PC-9 (cell line): Measurements from ENCODE around the gene ANKRD2. TPM values are rescaled to one million over a fixed set of nuclear protein-coding genes. Genes with fewer than 3 reads are reported as not detected.

Experiments
- BruUV-seq: library from RNA; stranded (reverse); fragments of 400-500 nt; replicated peaks from 2 replicates; lab custom pipeline; 2021; lab: Mats Ljungman, UMichigan
- CTCF ChIA-PET: fragments of 300-600 bp; sonication (Branson Sonifier 250); formaldehyde crosslinking; loops from one replicate; lab custom pipeline; 2022; ENCODE audit warnings: antibody characterized with exemption; lab: Charles Lee
- POLR2A ChIA-PET: fragments of 300-600 bp; sonication (Branson Sonifier 250); formaldehyde crosslinking; loops from one replicate; lab custom pipeline; 2022; ENCODE audit warnings: antibody characterized with exemption; ENCODE audit not compliant: unreplicated experiment; lab: Charles Lee
- DNase-seq, 2 experiments: peaks; one replicate each; pipeline versions ENCODE4 v3.0.0 to v3.0.0-alpha.2; 2015 to 2022; ENCODE audit warnings: mixed read lengths in 1 of 2
- H2AFZ ChIP-seq: fragments of 200-600 bp; sonication (generic); 2 replicates; pipeline ENCODE4 v1.8.1; 2017; ENCODE audit warnings: antibody characterized with exemption
- H3F3A ChIP-seq: fragments of 200-600 bp; sonication (generic); 2 replicates; pipeline ENCODE4 v1.8.1; 2017; ENCODE audit warnings: antibody characterized with exemption, mild to moderate bottlenecking, low read depth; ENCODE audit not compliant: insufficient read depth
- H3K27ac ChIP-seq: fragments of 200-600 bp; sonication (generic); 2 replicates; pipeline ENCODE4 v1.6.1; 2016; ENCODE audit warnings: mixed run types
- H3K27me3 ChIP-seq: fragments of 200-600 bp; sonication (generic); 2 replicates; pipeline ENCODE4 v1.6.1; 2016; ENCODE audit warnings: low read depth, mixed run types; ENCODE audit not compliant: insufficient read depth
- H3K36me3 ChIP-seq: fragments of 200-600 bp; sonication (generic); 2 replicates; pipeline ENCODE4 v1.6.1; 2016; ENCODE audit warnings: low read depth, mixed run types
- H3K4me1 ChIP-seq: fragments of 200-600 bp; sonication (generic); replicated peaks from 2 replicates; pipeline ENCODE4 v1.6.1; 2016; ENCODE audit warnings: mixed run types; ENCODE audit not compliant: insufficient read depth
- H3K4me2 ChIP-seq: fragments of 200-600 bp; sonication (generic); 2 replicates; pipeline ENCODE4 v1.6.1; 2017; ENCODE audit warnings: mixed run types
- H3K4me3 ChIP-seq: fragments of 200-600 bp; sonication (generic); 2 replicates; pipeline ENCODE4 v1.6.1; 2016; ENCODE audit warnings: mixed run types
- H3K79me2 ChIP-seq: fragments of 200-600 bp; sonication (generic); 2 replicates; pipeline ENCODE4 v1.6.1; 2017; ENCODE audit warnings: low read depth, mixed run types
- H3K9me2 ChIP-seq: fragments of 200-600 bp; sonication (generic); 2 replicates; pipeline ENCODE4 v1.8.1; 2017; ENCODE audit warnings: mild to moderate bottlenecking; ENCODE audit not compliant: insufficient read depth
- H3K9me3 ChIP-seq: fragments of 200-600 bp; sonication (generic); 2 replicates; pipeline ENCODE4 v1.8.1; 2016; ENCODE audit warnings: low read depth; ENCODE audit not compliant: insufficient read depth
- H4K20me1 ChIP-seq: fragments of 200-600 bp; sonication (generic); 2 replicates; pipeline ENCODE4 v1.8.1; 2017; ENCODE audit not compliant: insufficient read depth
- EZH2 ChIP-seq: fragments of 200-600 bp; sonication (generic); IDR thresholded peaks from 2 replicates; pipeline ENCODE4 v1.8.0; 2017; ENCODE audit warnings: antibody characterized with exemption, low read depth
- intact Hi-C: fragments of 100-400 bp; cut with micrococcal nuclease; formaldehyde crosslinking; loops from one replicate; pipeline ENCODE4 v1.10.0; 2022; ENCODE audit not compliant: unreplicated experiment
- total RNA-seq: library from RNA; stranded (reverse); gene quantifications from 2 replicates; pipeline ENCODE4 v1.2.3, GENCODE V29; 2021
- TF ChIP-seq, protein P1 (sequence below): fragments of 200-600 bp; sonication (generic); conservative IDR thresholded peaks from 2 replicates; pipeline ENCODE4 v1.6.1; 2017; ENCODE audit warnings: mixed run types, antibody characterized with exemption, mild to moderate bottlenecking, moderate library complexity

ANKRD2 gene
- total RNA-seq, 1 experiment from 2014 or later, result 8.4 TPM

DNA sequence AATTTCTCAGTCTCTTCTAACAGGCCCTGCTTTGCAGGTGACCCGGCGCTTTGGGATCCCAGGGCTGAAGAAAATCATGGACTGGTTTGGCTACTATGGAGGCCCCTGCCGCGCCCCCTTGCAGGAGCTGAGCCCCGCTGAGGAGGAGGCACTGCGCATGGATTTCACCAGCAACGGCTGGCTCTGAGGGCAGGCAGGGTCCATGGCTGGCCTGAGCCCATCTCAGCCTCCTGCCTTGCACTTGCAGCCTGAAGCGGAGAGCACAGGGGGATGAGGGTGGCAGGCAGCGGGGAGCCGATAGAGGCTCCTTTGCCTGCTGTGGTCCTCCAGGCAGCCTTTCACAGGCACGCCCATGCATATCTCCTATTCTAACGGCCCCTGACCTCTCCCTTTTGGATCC is 38.9 kb downstream of the ANKRD2 start:
- TF ChIP-seq, protein P1, sequence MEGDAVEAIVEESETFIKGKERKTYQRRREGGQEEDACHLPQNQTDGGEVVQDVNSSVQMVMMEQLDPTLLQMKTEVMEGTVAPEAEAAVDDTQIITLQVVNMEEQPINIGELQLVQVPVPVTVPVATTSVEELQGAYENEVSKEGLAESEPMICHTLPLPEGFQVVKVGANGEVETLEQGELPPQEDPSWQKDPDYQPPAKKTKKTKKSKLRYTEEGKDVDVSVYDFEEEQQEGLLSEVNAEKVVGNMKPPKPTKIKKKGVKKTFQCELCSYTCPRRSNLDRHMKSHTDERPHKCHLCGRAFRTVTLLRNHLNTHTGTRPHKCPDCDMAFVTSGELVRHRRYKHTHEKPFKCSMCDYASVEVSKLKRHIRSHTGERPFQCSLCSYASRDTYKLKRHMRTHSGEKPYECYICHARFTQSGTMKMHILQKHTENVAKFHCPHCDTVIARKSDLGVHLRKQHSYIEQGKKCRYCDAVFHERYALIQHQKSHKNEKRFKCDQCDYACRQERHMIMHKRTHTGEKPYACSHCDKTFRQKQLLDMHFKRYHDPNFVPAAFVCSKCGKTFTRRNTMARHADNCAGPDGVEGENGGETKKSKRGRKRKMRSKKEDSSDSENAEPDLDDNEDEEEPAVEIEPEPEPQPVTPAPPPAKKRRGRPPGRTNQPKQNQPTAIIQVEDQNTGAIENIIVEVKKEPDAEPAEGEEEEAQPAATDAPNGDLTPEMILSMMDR, result no peak
- no peak for TF ChIP-seq EZH2
- Histone ChIP-seq H2AFZ (no peak overlapping the region), H3K9me3 (no peaks in the 10 kb centered on the region), H3K4me2 (no peak overlapping the region), H4K20me1 (no peaks in the 10 kb centered on the region), H3K27ac (no peak overlapping the region), H3F3A (no peaks in the 10 kb centered on the region), H3K36me3 (no peaks in the 10 kb centered on the region), H3K27me3 (no peaks in the 10 kb centered on the region), H3K4me1 (no peaks in the 10 kb centered on the region), H3K9me2 (no peaks in the 10 kb centered on the region), H3K4me3 (no peak overlapping the region), H3K79me2 (no peaks in the 10 kb centered on the region)
- CTCF ChIA-PET, result no interaction called here
- BruUV-seq, result no TSS peak
- DNase-seq, result no peak
- POLR2A ChIA-PET, result no interaction called here
- intact Hi-C loops, result loop anchor here (10.0 kb wide), 1 partner anchor 57 kb away; no protein-coding TSS in a partner anchor

- Histone ChIP-seq H3K27me3 (no peaks in the 10 kb centered on the region), H3K79me2 (no peaks in the 10 kb centered on the region), H4K20me1 (no peaks in the 10 kb centered on the region), H3K4me1 (no peaks in the 10 kb centered on the region), H3K4me2 (no peak overlapping the region), H3K9me2 (no peaks in the 10 kb centered on the region), H3K36me3 (no peaks in the 10 kb centered on the region), H3K4me3 (no peak overlapping the region), H3K27ac (no peak overlapping the region), H3F3A (no peaks in the 10 kb centered on the region), H3K9me3 (no peaks in the 10 kb centered on the region), H2AFZ (no peak overlapping the region)
- no peak for TF ChIP-seq EZH2
- TF ChIP-seq, protein P1, result peak; percentile 67
- ChIA-PET POLR2A (no interaction called here), CTCF (interaction anchor here (0.6 to 1.6 kb wide), 4 partner anchors 16 to 40 kb away, joined by 3 to 5 read pairs (median 4); partner anchors contain the start of gene ANKRD2)
- BruUV-seq, result no TSS peak
- intact Hi-C loops, result loop anchor here (1.0 to 10.0 kb wide), 5 partner anchors 38 to 205 kb away; partner anchors contain the start of genes MMS19 and UBTD1
- peak; percentile 10 to 51 for DNase-seq
Observed at GRCh38 chr10:97612386-97612785, 39.8 kb downstream of the ANKRD2 start.

GRCh38 chr10:97618285-97618684 is 45.7 kb downstream of the ANKRD2 start:
- Histone ChIP-seq H3K36me3 (no peaks in the 10 kb centered on the region), H3K79me2 (no peaks in the 10 kb centered on the region), H3F3A (no peaks in the 10 kb centered on the region), H3K4me1 (no peaks in the 10 kb centered on the region), H3K9me3 (no peaks in the 10 kb centered on the region), H2AFZ (no peak overlapping the region), H3K9me2 (no peaks in the 10 kb centered on the region), H3K4me2 (no peak overlapping the region), H3K27me3 (no peaks in the 10 kb centered on the region), H3K27ac (no peak overlapping the region), H4K20me1 (no peaks in the 10 kb centered on the region), H3K4me3 (no peak overlapping the region)
- CTCF ChIA-PET, result no interaction called here
- BruUV-seq, result no TSS peak
- intact Hi-C loops, result loop anchor here (10.0 kb wide), 1 partner anchor 63 kb away; no protein-coding TSS in a partner anchor
- POLR2A ChIA-PET, result interaction anchor here (0.7 kb wide), 1 partner anchor 14 kb away, joined by 4 read pairs; no protein-coding TSS in a partner anchor
- no peak for DNase-seq
- TF ChIP-seq, protein P1, result no peak
